GM12874 (cell line): ENCODE measurements around the gene SKAP1.

Experiments
- CTCF ChIP-seq: IDR thresholded peaks from 2 replicates; pipeline ENCODE4 v1.5.1; 2011; ENCODE audit warnings: low read depth, mild to moderate bottlenecking, control low read depth, low read length, moderate library complexity; ENCODE audit not compliant: insufficient read depth

The SKAP1 gene

GRCh38 chr17:48261297-48261880 lies 168.6 kb downstream of the SKAP1 start:
- peak; percentile 60 for TF ChIP-seq CTCF

GRCh38 chr17:48259694-48260291 lies 170.2 kb downstream of the SKAP1 start:
- peak; percentile 52 for TF ChIP-seq CTCF

- no peak for TF ChIP-seq CTCF
Measured at GRCh38 chr17:48258331-48258730, 171.7 kb downstream of the SKAP1 start.

GRCh38 chr17:48255759-48256158 lies 174.3 kb downstream of the SKAP1 start:
- TF ChIP-seq CTCF, result no peak

GRCh38 chr17:48254896-48255295 lies 175.1 kb downstream of the SKAP1 start:
- no peak for TF ChIP-seq CTCF

GRCh38 chr17:48253975-48254374 lies 176.0 kb downstream of the SKAP1 start:
- TF ChIP-seq CTCF, result no peak

GRCh38 chr17:48251950-48252349 lies 178.1 kb downstream of the SKAP1 start:
- no peak for TF ChIP-seq CTCF
